GF-D8 (cell line): ENCODE results near the gene OLAH.
"Not testable (repeated sequence)": the region's sequence is repeated elsewhere in the genome, so short reads cannot be mapped to it uniquely, and the experiment has no call there.

Experiments used
- DNase-seq: peaks from one replicate; lab custom pipeline; 2025; lab: John Stamatoyannopoulos, UW

Gene OLAH

DNA sequence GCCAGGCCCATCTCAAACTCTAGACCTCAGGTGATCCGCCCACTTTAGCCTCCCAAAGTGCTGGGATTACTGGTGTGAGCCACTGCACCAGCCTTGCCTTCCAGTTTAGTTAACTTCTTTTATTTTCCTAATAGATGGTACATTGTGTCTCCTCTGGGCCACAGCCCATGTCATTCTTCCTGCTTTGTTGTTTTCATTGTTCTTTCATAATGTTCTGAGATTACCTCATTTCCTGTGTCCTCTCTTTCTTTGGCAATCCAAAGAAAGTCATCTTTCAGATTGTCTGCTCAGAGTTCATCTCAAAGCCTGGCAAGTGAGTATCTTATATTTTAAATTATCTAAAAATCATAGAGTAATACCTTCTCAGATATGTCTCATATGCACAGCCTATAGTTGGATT is at the start of gene OLAH:
Gene OLAH (plus strand): TSS at position 270 of the 400 bp plus-strand sequence. CDS start 3,346 bp downstream, outside the sequence.
- no peak for DNase-seq

DNA sequence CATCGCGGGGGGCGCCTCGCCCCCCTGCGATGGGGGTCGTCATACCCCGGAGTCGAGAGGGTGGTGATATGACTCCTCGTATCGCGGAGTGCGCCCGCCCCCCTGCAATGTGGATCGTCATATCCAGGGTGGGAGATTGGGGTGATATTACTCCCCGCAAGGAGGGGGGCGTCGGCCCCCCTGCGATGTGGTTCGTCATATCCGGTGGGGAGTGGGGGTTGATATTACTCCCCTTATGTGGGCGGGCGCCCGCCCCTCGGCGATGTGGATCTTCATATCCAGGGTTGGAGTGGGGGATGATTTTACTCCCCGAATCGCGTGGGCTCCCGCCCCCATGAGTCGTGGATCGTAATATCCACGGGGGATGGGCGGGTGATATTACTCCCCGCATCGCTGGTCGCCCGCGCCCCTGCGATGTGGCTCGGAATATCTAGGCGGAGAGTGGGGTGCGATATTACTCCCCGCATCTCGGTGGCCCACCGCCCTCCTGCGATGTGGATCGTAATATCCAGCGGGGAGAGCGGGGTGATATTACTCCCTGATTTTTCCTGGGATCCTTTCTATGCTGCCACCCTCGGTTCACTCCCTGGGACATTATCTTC is 47.7 kb upstream of the OLAH start:
- no peak for DNase-seq

- DNase-seq: not testable (repeated sequence)
Measured at GRCh38 chr10:15013530-15013929, 30.2 kb upstream of the OLAH start.

DNA sequence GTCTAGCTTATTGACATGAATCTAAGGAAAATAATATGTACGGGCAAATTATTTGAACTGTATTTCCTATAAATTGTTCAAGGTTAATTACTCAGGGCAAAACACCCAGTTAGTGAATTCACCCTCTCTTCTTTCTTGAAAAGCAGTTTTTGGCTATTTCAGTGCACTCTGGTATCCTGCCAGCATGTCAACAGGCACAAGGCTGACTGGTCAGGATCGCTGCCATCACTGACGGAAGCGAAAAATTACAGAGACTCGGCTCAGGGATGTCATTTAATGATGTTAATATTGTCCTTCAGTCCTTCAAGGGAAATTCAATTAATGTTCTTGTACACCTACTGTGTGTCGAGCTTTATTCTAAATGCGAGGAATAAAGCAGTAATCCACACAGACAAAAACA is 28.3 kb upstream of the OLAH start:
- DNase-seq: no peak

DNA sequence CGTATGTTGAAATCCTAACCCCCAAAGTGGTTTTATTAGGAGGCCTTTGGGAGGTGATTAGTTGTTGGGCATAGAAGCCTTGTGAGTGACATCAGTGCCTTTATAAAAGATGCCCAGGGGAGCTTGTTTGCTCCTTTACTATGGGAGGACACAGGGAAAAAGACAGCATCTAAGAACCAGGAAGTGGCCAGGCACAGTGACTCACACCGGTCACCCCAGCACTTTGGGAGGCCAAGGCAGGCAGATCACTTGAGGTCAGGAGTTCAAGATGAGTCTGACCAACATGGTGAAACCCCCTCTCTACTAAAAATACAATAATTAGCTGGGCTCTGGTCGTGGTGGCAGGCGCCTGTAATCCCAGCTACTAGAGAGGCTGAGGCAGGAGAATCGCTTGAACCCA is 22.8 kb upstream of the OLAH start:
- DNase-seq: not testable (repeated sequence)

DNA sequence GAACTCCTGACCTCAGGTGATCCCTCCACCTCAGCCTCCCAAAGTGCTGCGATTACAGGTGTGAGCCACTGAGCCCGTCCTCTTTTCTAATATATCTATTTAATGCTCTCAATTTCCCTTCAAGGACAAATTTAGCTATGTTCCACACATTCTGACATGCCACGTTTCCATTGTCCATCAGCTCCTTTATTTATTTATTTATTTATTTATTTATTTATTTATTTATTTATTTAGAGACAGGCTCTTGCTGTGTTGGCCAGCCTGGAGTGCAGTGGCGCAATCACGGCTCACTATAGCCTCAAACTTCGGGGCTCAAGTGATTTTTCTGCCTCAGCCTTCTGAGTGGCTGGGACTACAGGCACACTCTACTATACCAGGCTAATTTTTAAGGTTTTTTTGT is 20.7 kb upstream of the OLAH start:
- DNase-seq: not testable (repeated sequence)

- DNase-seq: not testable (repeated sequence)
Measured at GRCh38 chr10:15024017-15025004, 19.4 kb upstream of the OLAH start.

GRCh38 chr10:15025040-15025439 is 18.7 kb upstream of the OLAH start:
- DNase-seq: not testable (repeated sequence)

DNA sequence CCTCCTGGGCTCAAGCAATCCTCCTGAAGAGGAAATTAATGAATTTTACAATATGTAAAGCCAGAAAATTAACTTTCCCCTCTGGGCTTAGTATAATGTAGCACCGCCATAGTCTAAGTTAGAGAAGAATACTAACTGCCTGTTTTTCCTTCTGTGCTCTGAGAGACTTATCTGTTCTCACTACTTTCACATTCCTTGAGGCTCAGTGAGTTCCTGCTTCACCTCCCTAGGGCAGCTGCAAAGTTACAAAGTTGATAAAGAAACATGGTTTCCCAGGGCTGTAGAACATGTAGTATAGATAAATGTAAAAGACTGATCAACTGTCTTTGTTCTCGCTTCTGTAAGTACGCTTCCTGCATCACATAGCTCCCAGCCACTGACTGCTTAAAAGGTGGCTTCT is 16.0 kb upstream of the OLAH start:
- DNase-seq: no peak

DNA sequence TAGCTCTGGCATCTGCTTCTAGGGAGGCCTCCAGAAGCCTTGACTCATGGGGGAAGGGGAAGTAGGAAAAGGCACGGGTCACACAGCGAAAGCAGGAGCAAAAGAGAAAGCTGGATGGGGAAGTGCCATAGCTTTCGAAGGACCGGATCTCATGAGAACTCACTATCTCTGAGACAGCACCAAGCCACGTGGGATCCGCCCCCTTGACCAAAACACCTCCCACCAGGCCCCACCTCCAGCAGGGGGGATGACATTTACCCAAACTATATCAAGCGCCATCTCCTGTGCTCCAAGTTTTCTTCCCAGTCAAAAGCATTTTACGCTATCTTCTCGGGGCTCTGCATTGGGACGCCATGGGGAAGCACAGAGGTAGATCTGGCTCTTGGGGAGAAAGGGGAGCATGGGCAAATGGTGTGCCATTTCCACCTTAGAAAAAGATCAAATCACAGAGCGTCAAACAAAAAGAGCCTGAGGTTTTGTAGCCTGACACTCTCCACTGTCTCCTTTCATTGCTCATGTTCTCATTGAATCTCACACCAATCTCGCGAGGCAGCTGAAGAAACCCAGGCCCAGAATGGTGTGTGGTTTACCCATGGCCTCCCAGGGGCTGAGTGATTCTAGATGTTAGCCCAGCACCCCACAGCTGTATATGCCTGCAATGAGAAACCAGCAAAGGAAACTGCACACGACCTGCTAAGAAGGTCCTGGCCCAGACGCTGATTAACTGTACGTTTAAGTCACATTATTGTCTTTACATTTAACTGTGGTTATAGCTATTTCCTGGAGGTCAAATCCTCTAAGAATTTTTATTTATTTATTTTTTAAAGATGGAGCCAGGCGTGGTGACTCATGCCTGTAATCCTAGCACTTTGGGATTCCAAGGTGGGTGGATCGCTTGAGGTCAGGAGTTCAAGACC is 8.1 kb upstream of the OLAH start:
- DNase-seq: no peak

GRCh38 chr10:15037691-15038090 is 6.1 kb upstream of the OLAH start:
- DNase-seq: no peak

GRCh38 chr10:15038416-15038815 is 5.3 kb upstream of the OLAH start:
- DNase-seq: no peak

- DNase-seq: no peak
Measured at GRCh38 chr10:15045380-15045779, 1.6 kb downstream of the OLAH start.

- DNase-seq: no peak
Measured at GRCh38 chr10:15046626-15047025, 2.9 kb downstream of the OLAH start.

GRCh38 chr10:15049533-15049932 is 5.8 kb downstream of the OLAH start:
- DNase-seq: no peak

- no peak for DNase-seq
Measured at GRCh38 chr10:15052121-15052520, 8.4 kb downstream of the OLAH start.

DNA sequence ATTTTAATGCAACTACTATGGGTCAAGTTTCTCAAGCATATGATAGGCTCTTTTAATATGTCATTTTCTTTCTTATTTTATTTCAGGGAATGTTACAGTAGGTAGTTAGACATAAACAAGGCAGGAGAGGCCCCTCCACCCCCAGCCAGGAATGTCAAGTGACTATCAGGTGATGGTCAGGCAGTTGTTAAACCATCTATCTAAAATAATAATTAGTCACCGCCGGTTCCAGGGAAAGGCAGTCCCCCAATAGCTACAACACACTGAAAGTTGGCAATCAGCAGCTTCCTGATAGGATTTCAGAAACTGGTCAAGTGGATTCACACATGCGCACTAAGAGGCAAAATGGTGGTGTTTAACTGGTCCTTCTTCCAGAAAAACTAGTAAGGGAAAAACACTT is 9.3 kb downstream of the OLAH start:
- DNase-seq: no peak

- no peak for DNase-seq
Measured at GRCh38 chr10:15058689-15059088, 14.9 kb downstream of the OLAH start.

- no peak for DNase-seq
Measured at GRCh38 chr10:15059914-15060313, 16.2 kb downstream of the OLAH start.

DNA sequence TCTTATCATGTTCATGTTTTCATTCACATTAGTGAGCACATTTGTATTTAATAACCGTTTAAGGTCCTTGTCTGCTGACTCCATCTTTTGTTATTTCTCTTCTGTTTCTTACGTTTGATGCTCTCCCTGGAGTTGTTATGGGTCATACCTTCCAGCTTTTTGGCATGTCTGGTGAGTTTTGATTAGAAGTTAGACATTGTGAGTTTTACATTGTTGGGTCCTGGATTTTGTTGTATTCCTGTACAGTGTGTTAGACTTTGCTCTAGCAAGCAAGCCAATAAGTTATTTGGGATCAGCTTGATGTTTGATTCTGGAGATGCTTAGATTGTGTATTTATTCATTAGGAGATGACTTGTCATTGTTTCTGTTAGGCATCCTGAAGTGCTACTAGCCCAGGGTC is 16.9 kb downstream of the OLAH start:
- no peak for DNase-seq

GRCh38 chr10:15067154-15067553 is 23.4 kb downstream of the OLAH start:
- no peak for DNase-seq

GRCh38 chr10:15068802-15069201 is 25.1 kb downstream of the OLAH start:
- DNase-seq: no peak
